ENCODE data around the gene ABCD1.

The ABCD1 gene

GRCh38 chrX:153773741-153774575 lies 49.3 kb downstream of the ABCD1 start:
- DNase-seq (ENCODE audit: low read depth, low spot score) = no peak

GRCh38 chrX:153774576-153775292 lies 50.1 kb downstream of the ABCD1 start:
- DNase-seq (ENCODE audit: low read depth, low spot score) = no peak

GRCh38 chrX:153775293-153776119 lies 50.9 kb downstream of the ABCD1 start:
- DNase-seq (ENCODE audit: low read depth, low spot score) = no peak

GRCh38 chrX:153776120-153776599 lies 51.5 kb downstream of the ABCD1 start:
- no peak for DNase-seq (ENCODE audit: low read depth, low spot score)

- no peak for DNase-seq (ENCODE audit: low read depth, low spot score)
Measured at GRCh38 chrX:153776611-153777045, 52.0 kb downstream of the ABCD1 start.

GRCh38 chrX:153777261-153778090 lies 52.8 kb downstream of the ABCD1 start:
- no peak for DNase-seq (ENCODE audit: low read depth, low spot score)

GRCh38 chrX:153778181-153778580 lies 53.5 kb downstream of the ABCD1 start:
- no peak for DNase-seq (ENCODE audit: low read depth, low spot score)

GRCh38 chrX:153778684-153779101 lies 54.0 kb downstream of the ABCD1 start:
- DNase-seq (ENCODE audit: low read depth, low spot score) = no peak

GRCh38 chrX:153779891-153780677 lies 55.4 kb downstream of the ABCD1 start:
- DNase-seq (ENCODE audit: low read depth, low spot score) = no peak

- DNase-seq (ENCODE audit: low read depth, low spot score) = no peak
Measured at GRCh38 chrX:153780678-153781427, 56.2 kb downstream of the ABCD1 start, which contains the start of gene SRPK3. SRPK3 (plus strand) TSS chrX:153781041; CDS start chrX:153781087, 46 bp downstream.

- DNase-seq (ENCODE audit: low read depth, low spot score) = no peak
Measured at GRCh38 chrX:153781428-153782047, 56.9 kb downstream of the ABCD1 start.

GRCh38 chrX:153782313-153782712 lies 57.7 kb downstream of the ABCD1 start:
- DNase-seq (ENCODE audit: low read depth, low spot score) = no peak

- DNase-seq (ENCODE audit: low read depth, low spot score) = no peak
Measured at GRCh38 chrX:153782871-153783270, 58.2 kb downstream of the ABCD1 start.

GRCh38 chrX:153783378-153784013 lies 58.8 kb downstream of the ABCD1 start:
- no peak for DNase-seq (ENCODE audit: low read depth, low spot score)

- no peak for DNase-seq (ENCODE audit: low read depth, low spot score)
Measured at GRCh38 chrX:153784325-153784967, 59.8 kb downstream of the ABCD1 start.

GRCh38 chrX:153786669-153787068 lies 62.0 kb downstream of the ABCD1 start:
- no peak for DNase-seq (ENCODE audit: low read depth, low spot score)

- DNase-seq (ENCODE audit: low read depth, low spot score) = no peak
Measured at GRCh38 chrX:153789654-153790053, 65.0 kb downstream of the ABCD1 start.
